BLaER1 (cell line): ENCODE results near the gene ALDH5A1.
A peak's percentile ranks its signal among the peaks of the same experiment; 100 is the strongest.
"Not testable (repeated sequence)": the region's sequence is repeated elsewhere in the genome, so short reads cannot be mapped to it uniquely, and the experiment has no call there.

ENCODE experiments used
- H3K27ac ChIP-seq: shearing (Covaris generic); formaldehyde crosslinking; 2 replicates; pipeline ENCODE4 v1.8.1; 2022
- H3K27me3 ChIP-seq: shearing (Covaris generic); formaldehyde crosslinking; 2 replicates; pipeline ENCODE4 v1.8.1; 2022
- H3K36me3 ChIP-seq: shearing (Covaris generic); formaldehyde crosslinking; 2 replicates; pipeline ENCODE4 v1.8.1; 2022
- H3K4me1 ChIP-seq: shearing (Covaris generic); formaldehyde crosslinking; 2 replicates; pipeline ENCODE4 v1.8.1; 2022
- H3K4me2 ChIP-seq: shearing (Covaris generic); formaldehyde crosslinking; 2 replicates; pipeline ENCODE4 v1.8.1; 2022
- H3K4me3 ChIP-seq: shearing (Covaris generic); formaldehyde crosslinking; 2 replicates; pipeline ENCODE4 v1.8.1; 2022
- H3K9ac ChIP-seq: shearing (Covaris generic); formaldehyde crosslinking; 2 replicates; pipeline ENCODE4 v1.8.1; 2022
- H3K9me3 ChIP-seq: shearing (Covaris generic); formaldehyde crosslinking; 2 replicates; pipeline ENCODE4 v1.8.1; 2022
- H4K20me1 ChIP-seq: shearing (Covaris generic); formaldehyde crosslinking; 2 replicates; pipeline ENCODE4 v1.8.1; 2022
- Cebpa-rat ChIP-seq: shearing (Covaris generic); IDR thresholded peaks from 2 replicates; pipeline ENCODE4 v1.8.1; 2022

Gene ALDH5A1

GRCh38 chr6:24501374-24501773 is 6.6 kb downstream of the ALDH5A1 start:
- no peaks in the 10 kb centered on the region for H3K27me3 ChIP-seq
- no peak overlapping the region for H3K9ac ChIP-seq
- peaks cover 2% of the 10 kb centered on the region; the same call in 1 of the 2 replicates for H3K4me1 ChIP-seq
- H3K4me3 ChIP-seq, result no peak overlapping the region
- H3K27ac ChIP-seq, result no peak overlapping the region
- H3K4me2 ChIP-seq, result no peak overlapping the region
- TF ChIP-seq Cebpa-rat, result no peak
- peaks cover 12% of the 10 kb centered on the region for H3K9me3 ChIP-seq
- peaks cover 53% of the 10 kb centered on the region for H3K36me3 ChIP-seq
- no peaks in the 10 kb centered on the region for H4K20me1 ChIP-seq

GRCh38 chr6:24501914-24502313 is 7.1 kb downstream of the ALDH5A1 start:
- Histone ChIP-seq H3K4me3 (no peak overlapping the region), H3K9me3 (peaks cover 11% of the 10 kb centered on the region), H3K27me3 (no peaks in the 10 kb centered on the region), H3K4me2 (no peak overlapping the region), H3K4me1 (no peaks in the 10 kb centered on the region), H4K20me1 (no peaks in the 10 kb centered on the region), H3K36me3 (peaks cover 51% of the 10 kb centered on the region), H3K27ac (no peak overlapping the region), H3K9ac (no peak overlapping the region)
- no peak for TF ChIP-seq Cebpa-rat

GRCh38 chr6:24504287-24504648 is 9.5 kb downstream of the ALDH5A1 start:
- Histone ChIP-seq H3K9me3 (peaks cover 13% of the 10 kb centered on the region), H3K9ac (no peak overlapping the region), H3K4me1 (no peaks in the 10 kb centered on the region), H3K4me3 (no peak overlapping the region), H3K27me3 (no peaks in the 10 kb centered on the region), H4K20me1 (no peaks in the 10 kb centered on the region), H3K4me2 (no peak overlapping the region), H3K36me3 (peaks cover 50% of the 10 kb centered on the region), H3K27ac (no peak overlapping the region)
- TF ChIP-seq Cebpa-rat, result no peak

- H3K36me3 ChIP-seq, result peaks cover 51% of the 10 kb centered on the region
- no peak overlapping the region for H3K9ac ChIP-seq
- H3K4me1 ChIP-seq, result no peaks in the 10 kb centered on the region
- H3K27ac ChIP-seq, result no peak overlapping the region
- H3K4me2 ChIP-seq, result no peak overlapping the region
- no peak overlapping the region for H3K4me3 ChIP-seq
- H4K20me1 ChIP-seq, result no peaks in the 10 kb centered on the region
- TF ChIP-seq Cebpa-rat, result no peak
- peaks cover 13% of the 10 kb centered on the region for H3K9me3 ChIP-seq
- no peaks in the 10 kb centered on the region for H3K27me3 ChIP-seq
Measured at GRCh38 chr6:24504649-24505586, 10.1 kb downstream of the ALDH5A1 start.

GRCh38 chr6:24506814-24507520 is 12.2 kb downstream of the ALDH5A1 start:
- H3K36me3 ChIP-seq, result peaks cover 62% of the 10 kb centered on the region
- H3K4me2 ChIP-seq, result no peak overlapping the region
- H3K27me3 ChIP-seq, result no peaks in the 10 kb centered on the region
- no peaks in the 10 kb centered on the region for H3K4me1 ChIP-seq
- H3K4me3 ChIP-seq, result no peak overlapping the region
- no peaks in the 10 kb centered on the region for H4K20me1 ChIP-seq
- no peak for TF ChIP-seq Cebpa-rat
- H3K9me3 ChIP-seq, result peaks cover 13% of the 10 kb centered on the region
- no peak overlapping the region for H3K9ac ChIP-seq
- no peak overlapping the region for H3K27ac ChIP-seq

GRCh38 chr6:24511976-24512375 is 17.2 kb downstream of the ALDH5A1 start:
- H3K4me2 ChIP-seq, H3K9me3 ChIP-seq, H4K20me1 ChIP-seq, H3K9ac ChIP-seq, H3K27me3 ChIP-seq, H3K4me1 ChIP-seq, H3K4me3 ChIP-seq, H3K27ac ChIP-seq: not testable (repeated sequence)
- peaks cover 62% of the 10 kb centered on the region for H3K36me3 ChIP-seq

GRCh38 chr6:24513602-24514001 is 18.8 kb downstream of the ALDH5A1 start:
- no peaks in the 10 kb centered on the region for H4K20me1 ChIP-seq
- H3K4me1 ChIP-seq, result peaks cover 16% of the 10 kb centered on the region
- H3K36me3 ChIP-seq, result peaks cover 52% of the 10 kb centered on the region
- no peak overlapping the region for H3K27ac ChIP-seq
- no peak for TF ChIP-seq Cebpa-rat
- no peaks in the 10 kb centered on the region for H3K9me3 ChIP-seq
- H3K4me2 ChIP-seq, result no peak overlapping the region
- H3K27me3 ChIP-seq, result no peaks in the 10 kb centered on the region
- H3K4me3 ChIP-seq, result no peak overlapping the region
- H3K9ac ChIP-seq, result no peak overlapping the region

GRCh38 chr6:24517659-24518543 is 23.1 kb downstream of the ALDH5A1 start:
- H3K27me3 ChIP-seq, result no peaks in the 10 kb centered on the region
- H3K4me1 ChIP-seq, result peaks cover 37% of the 10 kb centered on the region
- TF ChIP-seq Cebpa-rat, result no peak
- peak overlapping the region; percentile 65 for H3K9ac ChIP-seq
- no peaks in the 10 kb centered on the region for H3K9me3 ChIP-seq
- H3K27ac ChIP-seq, result peak overlapping the region; percentile 66
- H3K36me3 ChIP-seq, result peaks cover 27% of the 10 kb centered on the region
- H4K20me1 ChIP-seq, result no peaks in the 10 kb centered on the region
- H3K4me2 ChIP-seq, result peak overlapping the region; percentile 76
- no peak overlapping the region for H3K4me3 ChIP-seq

- Histone ChIP-seq H3K27ac (peak overlapping the region; percentile 82), H3K4me3 (no peak overlapping the region), H3K9ac (no peak overlapping the region), H3K9me3 (no peaks in the 10 kb centered on the region), H3K4me1 (peaks cover 64% of the 10 kb centered on the region), H3K4me2 (peak overlapping the region; percentile 66), H3K36me3 (peaks cover 5% of the 10 kb centered on the region; the same call in 1 of the 2 replicates), H4K20me1 (no peaks in the 10 kb centered on the region), H3K27me3 (no peaks in the 10 kb centered on the region)
- no peak for TF ChIP-seq Cebpa-rat
Measured at GRCh38 chr6:24520929-24521546, 26.3 kb downstream of the ALDH5A1 start.
